ENCODE measurements around the gene EFNA3.

DNA sequence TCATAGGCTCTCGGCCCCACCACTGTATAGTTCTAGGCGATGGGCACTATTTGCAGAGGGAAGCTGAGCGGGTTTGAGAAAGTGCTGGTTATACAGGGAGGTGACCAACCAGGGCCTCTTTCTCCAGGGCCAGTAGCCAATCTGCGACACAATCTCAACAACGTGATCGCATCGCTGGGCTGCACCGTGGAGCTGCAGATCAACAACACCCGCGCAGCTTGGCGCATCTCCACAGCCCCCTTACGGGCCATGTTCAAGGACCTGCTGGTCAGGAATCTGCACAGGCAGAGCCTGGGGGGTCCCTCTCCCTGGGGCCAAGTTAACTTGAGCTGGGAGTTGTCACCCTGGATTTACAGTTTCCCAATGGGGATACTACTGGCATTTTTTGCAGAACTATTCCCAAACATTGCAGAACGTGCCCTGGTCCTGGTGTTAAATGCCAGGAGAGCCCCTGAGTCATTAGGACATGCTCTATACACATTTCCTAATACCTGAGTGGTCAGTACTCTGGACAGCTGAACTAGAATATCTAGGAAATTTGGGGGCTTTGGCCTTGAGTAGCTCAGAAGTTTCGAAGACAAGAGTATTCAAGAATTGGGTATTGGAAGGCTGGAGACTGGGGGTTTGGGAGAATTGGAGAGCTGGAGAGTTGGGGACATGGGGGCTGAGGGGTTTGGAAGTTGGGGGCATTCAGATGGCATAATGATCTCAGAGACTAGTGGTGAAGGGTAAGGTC, 38.1 kb upstream of the EFNA3 start:
- TF ChIP-seq POLR2A (IDR thresholded peaks at IDR 0.05), result no peak
- TF ChIP-seq, protein P1, sequence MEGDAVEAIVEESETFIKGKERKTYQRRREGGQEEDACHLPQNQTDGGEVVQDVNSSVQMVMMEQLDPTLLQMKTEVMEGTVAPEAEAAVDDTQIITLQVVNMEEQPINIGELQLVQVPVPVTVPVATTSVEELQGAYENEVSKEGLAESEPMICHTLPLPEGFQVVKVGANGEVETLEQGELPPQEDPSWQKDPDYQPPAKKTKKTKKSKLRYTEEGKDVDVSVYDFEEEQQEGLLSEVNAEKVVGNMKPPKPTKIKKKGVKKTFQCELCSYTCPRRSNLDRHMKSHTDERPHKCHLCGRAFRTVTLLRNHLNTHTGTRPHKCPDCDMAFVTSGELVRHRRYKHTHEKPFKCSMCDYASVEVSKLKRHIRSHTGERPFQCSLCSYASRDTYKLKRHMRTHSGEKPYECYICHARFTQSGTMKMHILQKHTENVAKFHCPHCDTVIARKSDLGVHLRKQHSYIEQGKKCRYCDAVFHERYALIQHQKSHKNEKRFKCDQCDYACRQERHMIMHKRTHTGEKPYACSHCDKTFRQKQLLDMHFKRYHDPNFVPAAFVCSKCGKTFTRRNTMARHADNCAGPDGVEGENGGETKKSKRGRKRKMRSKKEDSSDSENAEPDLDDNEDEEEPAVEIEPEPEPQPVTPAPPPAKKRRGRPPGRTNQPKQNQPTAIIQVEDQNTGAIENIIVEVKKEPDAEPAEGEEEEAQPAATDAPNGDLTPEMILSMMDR (IDR thresholded peaks at IDR 0.05), result no peak

Measured in heart left ventricle (tissue), 13 donors.